MCF 10A (cell line): ENCODE measurements around the gene CDK14. TPM values are rescaled to one million over a fixed set of nuclear protein-coding genes. Genes with fewer than 3 reads are reported as not detected.
A peak's percentile ranks its signal among the peaks of the same experiment; 100 is the strongest.

Experiments
- BruUV-seq: library from RNA; stranded (reverse); fragments of 400-500 nt; replicated peaks from 2 replicates; lab custom pipeline; 2021; lab: Mats Ljungman, UMichigan
- CTCF ChIA-PET: fragments of 300-600 bp; sonication (Branson Sonifier 250); formaldehyde crosslinking; extraction: SDS; loops from one replicate; lab custom pipeline; 2021; ENCODE audit warnings: antibody characterized with exemption, inconsistent platforms; lab: Yijun Ruan, JAX
- POLR2A ChIA-PET: fragments of 300-600, 350-650 bp; sonication (Branson Sonifier 250); formaldehyde crosslinking; extraction: SDS; loops from one replicate; lab custom pipeline; 2020; ENCODE audit warnings: antibody characterized with exemption, inconsistent platforms; lab: Yijun Ruan, JAX
- DNase-seq: peaks from one replicate; pipeline ENCODE4 v3.0.0-alpha.2; 2018; ENCODE audit not compliant: unreplicated experiment
- H3K27ac Mint-ChIP-seq: one replicate; pipeline ENCODE4 v1.8.0; 2022; ENCODE audit warnings: mild to moderate bottlenecking, low read depth, mixed read lengths; ENCODE audit not compliant: unreplicated experiment
- H3K27me3 Mint-ChIP-seq: one replicate; pipeline ENCODE4 v1.8.0; 2022; ENCODE audit warnings: mixed read lengths; ENCODE audit not compliant: insufficient read depth, unreplicated experiment
- H3K36me3 Mint-ChIP-seq: one replicate; pipeline ENCODE4 v1.8.0; 2022; ENCODE audit warnings: mild to moderate bottlenecking, moderate library complexity, mixed read lengths; ENCODE audit not compliant: insufficient read depth, unreplicated experiment
- H3K4me1 Mint-ChIP-seq: one replicate; pipeline ENCODE4 v1.8.0; 2022; ENCODE audit warnings: mixed read lengths; ENCODE audit not compliant: insufficient read depth, unreplicated experiment
- H3K4me3 Mint-ChIP-seq: one replicate; pipeline ENCODE4 v1.8.0; 2022; ENCODE audit warnings: mild to moderate bottlenecking, moderate library complexity, mixed read lengths; ENCODE audit not compliant: unreplicated experiment
- H3K9me3 Mint-ChIP-seq: one replicate; pipeline ENCODE4 v1.8.0; 2022; ENCODE audit warnings: mixed read lengths; ENCODE audit not compliant: unreplicated experiment
- intact Hi-C: fragments of 100-400 bp; cut with micrococcal nuclease; formaldehyde crosslinking; loops from 2 replicates; pipeline ENCODE4 v1.14.1; 2022
- total RNA-seq: library from RNA; stranded (reverse); gene quantifications from 2 replicates; pipeline ENCODE4 v1.2.3, GENCODE V29; 2022
- TF ChIP-seq, protein P1 (sequence below): fragments of 200-600 bp; IDR thresholded peaks from one replicate; pipeline ENCODE4 v1.8.0; 2022; ENCODE audit warnings: antibody characterized with exemption, mild to moderate bottlenecking; ENCODE audit not compliant: unreplicated experiment

The CDK14 gene
- total RNA-seq, 1 experiment from 2014 or later = 32.0 TPM

DNA sequence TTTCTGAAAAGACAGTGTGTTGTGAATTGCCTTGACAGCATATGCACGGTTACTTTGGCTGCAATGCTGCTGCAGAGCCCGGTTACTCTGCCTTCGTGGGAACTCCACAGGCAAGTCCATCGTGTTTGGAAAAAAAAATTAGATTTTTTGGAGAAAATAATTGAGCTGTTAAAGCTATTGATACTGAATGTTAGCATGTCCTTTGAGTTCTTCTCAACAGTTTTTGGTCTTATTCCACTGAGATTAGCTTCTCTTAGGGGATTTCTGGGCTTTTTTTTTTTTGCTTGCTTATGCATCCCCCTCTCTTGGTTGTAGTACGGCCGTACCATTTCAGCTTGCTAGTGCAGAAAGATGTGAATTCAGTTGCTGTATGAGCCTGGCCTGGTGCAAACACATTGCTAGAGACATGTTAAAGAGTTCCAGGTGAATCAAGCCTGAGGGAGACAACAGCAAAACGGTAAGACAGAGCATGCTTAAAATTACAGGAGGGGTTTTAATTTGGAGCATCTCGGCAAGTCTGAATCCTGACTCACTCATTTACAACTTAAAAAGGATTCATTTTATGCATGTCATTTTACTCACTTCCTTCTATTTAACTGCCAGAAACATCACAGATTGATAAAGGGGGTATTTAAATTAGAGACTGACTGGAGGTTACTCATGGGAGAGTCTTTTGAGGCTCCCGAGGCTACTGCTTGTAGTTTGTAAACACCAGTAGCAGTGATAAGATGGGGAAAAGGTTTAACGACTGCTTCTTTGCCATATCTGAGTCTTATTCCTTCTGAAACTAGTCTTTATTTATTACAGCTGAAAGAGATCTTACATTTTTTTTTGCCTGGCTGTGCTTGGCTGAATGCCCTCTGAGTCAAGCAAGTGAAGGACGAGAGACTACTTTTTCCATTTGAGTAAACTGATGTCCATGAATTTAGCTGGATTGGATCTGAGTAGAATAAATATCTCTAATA, 113.7 kb downstream of the CDK14 start:
- H3K27ac Mint-ChIP-seq = peak overlapping the region; percentile 44
- CTCF ChIA-PET = interaction anchor here (0.6 to 1.6 kb wide), 9 partner anchors 11 to 450 kb away, joined by 3 to 5 read pairs (median 3); no protein-coding TSS in a partner anchor
- H3K36me3 Mint-ChIP-seq = no peaks in the 10 kb centered on the region
- BruUV-seq = no TSS peak
- peaks cover 26% of the 10 kb centered on the region for H3K4me1 Mint-ChIP-seq
- H3K27me3 Mint-ChIP-seq = no peaks in the 10 kb centered on the region
- H3K9me3 Mint-ChIP-seq = no peaks in the 10 kb centered on the region
- intact Hi-C loops = no loop called here
- peak; percentile 11 for DNase-seq
- POLR2A ChIA-PET = interaction anchor here (0.5 to 1.1 kb wide), 2 partner anchors 12 to 38 kb away, joined by 3 to 4 read pairs; no protein-coding TSS in a partner anchor
- peak overlapping the region; percentile 15 for H3K4me3 Mint-ChIP-seq
- TF ChIP-seq, protein P1, sequence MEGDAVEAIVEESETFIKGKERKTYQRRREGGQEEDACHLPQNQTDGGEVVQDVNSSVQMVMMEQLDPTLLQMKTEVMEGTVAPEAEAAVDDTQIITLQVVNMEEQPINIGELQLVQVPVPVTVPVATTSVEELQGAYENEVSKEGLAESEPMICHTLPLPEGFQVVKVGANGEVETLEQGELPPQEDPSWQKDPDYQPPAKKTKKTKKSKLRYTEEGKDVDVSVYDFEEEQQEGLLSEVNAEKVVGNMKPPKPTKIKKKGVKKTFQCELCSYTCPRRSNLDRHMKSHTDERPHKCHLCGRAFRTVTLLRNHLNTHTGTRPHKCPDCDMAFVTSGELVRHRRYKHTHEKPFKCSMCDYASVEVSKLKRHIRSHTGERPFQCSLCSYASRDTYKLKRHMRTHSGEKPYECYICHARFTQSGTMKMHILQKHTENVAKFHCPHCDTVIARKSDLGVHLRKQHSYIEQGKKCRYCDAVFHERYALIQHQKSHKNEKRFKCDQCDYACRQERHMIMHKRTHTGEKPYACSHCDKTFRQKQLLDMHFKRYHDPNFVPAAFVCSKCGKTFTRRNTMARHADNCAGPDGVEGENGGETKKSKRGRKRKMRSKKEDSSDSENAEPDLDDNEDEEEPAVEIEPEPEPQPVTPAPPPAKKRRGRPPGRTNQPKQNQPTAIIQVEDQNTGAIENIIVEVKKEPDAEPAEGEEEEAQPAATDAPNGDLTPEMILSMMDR = no peak

DNA sequence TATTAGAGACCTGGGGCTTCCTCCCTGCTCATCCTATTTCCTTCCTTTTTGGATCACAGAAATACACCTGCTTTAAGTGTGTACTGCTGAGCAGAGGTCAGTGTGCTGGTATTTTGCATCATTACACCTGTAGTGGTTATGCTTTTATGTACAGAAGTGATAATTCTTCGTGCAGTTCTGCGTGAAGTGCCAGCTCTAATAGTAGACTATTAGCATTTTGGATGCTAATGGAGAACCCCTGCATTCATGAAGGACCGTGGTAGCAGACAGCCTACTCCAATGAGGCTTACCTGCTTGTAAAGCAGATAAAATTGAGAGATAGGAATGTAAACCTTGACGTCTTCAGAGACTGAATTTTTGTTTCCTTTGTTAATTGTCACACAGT, 114.3 kb downstream of the CDK14 start:
- DNase-seq = no peak
- no peak overlapping the region for H3K27ac Mint-ChIP-seq
- H3K36me3 Mint-ChIP-seq = no peaks in the 10 kb centered on the region
- CTCF ChIA-PET = no interaction called here
- peaks cover 26% of the 10 kb centered on the region for H3K4me1 Mint-ChIP-seq
- BruUV-seq = no TSS peak
- no peak overlapping the region for H3K4me3 Mint-ChIP-seq
- no peaks in the 10 kb centered on the region for H3K9me3 Mint-ChIP-seq
- no peaks in the 10 kb centered on the region for H3K27me3 Mint-ChIP-seq
- POLR2A ChIA-PET = interaction anchor here (0.5 kb wide), 1 partner anchor 37 kb away, joined by 3 read pairs; no protein-coding TSS in a partner anchor
- TF ChIP-seq, protein P1 = no peak
- intact Hi-C loops = no loop called here

DNA sequence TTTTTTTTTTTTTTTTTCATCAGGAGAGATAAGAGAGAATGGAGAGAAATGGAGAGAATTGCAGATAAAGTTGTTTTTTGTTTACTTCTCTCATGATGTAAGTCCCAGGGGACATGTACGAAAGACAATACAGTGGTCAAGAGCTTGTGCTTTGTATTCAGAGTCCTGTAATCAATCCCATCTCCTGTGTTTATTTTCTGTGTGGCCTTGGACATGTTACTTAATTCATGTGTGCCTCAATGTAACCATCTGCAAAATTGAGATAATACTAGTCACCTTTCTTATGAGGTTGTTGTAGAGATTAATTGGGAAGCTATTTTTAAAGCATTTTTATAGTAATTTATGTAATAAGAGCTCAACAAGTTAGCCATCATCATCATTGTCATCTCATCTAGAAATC, 117.5 kb downstream of the CDK14 start:
- BruUV-seq = no TSS peak
- Mint-ChIP-seq H3K4me3 (no peak overlapping the region), H3K9me3 (no peaks in the 10 kb centered on the region), H3K36me3 (no peaks in the 10 kb centered on the region), H3K27me3 (no peaks in the 10 kb centered on the region), H3K4me1 (peaks cover 21% of the 10 kb centered on the region), H3K27ac (no peak overlapping the region)
- no peak for DNase-seq
- POLR2A ChIA-PET = interaction anchor here (1.1 kb wide), 1 partner anchor 29 kb away, joined by 3 read pairs; no protein-coding TSS in a partner anchor
- intact Hi-C loops = no loop called here
- TF ChIP-seq, protein P1 = no peak
- CTCF ChIA-PET = no interaction called here

DNA sequence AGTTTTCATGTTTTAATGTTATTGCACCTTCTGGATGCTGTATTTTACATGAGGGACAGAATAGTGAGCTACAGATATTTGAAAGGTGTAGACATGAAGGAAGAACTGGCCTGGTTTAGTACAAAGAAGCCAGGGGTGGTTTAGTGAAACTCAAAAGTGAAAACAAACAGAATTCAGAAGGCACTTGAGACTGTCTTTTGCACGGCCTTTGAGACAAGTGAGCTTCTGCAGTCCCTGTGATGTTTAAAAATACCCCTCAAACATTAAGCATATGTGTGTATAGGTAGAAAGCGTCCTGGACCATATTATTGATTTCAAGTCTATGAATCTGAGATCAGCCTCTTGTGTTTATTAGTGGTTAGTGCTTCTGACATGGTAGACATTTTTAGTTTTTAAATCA, 118.9 kb downstream of the CDK14 start:
- POLR2A ChIA-PET = interaction anchor here (0.5 kb wide), 1 partner anchor 665 kb away, joined by 3 read pairs; no protein-coding TSS in a partner anchor
- TF ChIP-seq, protein P1 = no peak
- Mint-ChIP-seq H3K27ac (no peak overlapping the region), H3K36me3 (no peaks in the 10 kb centered on the region), H3K4me3 (no peak overlapping the region), H3K9me3 (no peaks in the 10 kb centered on the region), H3K27me3 (no peaks in the 10 kb centered on the region), H3K4me1 (peaks cover 6% of the 10 kb centered on the region)
- intact Hi-C loops = no loop called here
- CTCF ChIA-PET = interaction anchor here (0.6 to 1.4 kb wide), 5 partner anchors 15 to 320 kb away, joined by 3 to 7 read pairs (median 3); no protein-coding TSS in a partner anchor
- no TSS peak for BruUV-seq
- DNase-seq = no peak
